Measurements from ENCODE around the gene FGF12. TPM values are rescaled to one million over a fixed set of nuclear protein-coding genes. Genes with fewer than 3 reads are reported as not detected.

FGF12 gene
- total and polyA plus RNA-seq, 2 of the 13 experiments (the other 11 are each of a cell fraction or from before 2014, with no cell fraction given): 0.07 TPM; not detected in 1

- Histone ChIP-seq H3K36me3 (replicated peaks in 1 of 2; ENCODE audit: control insufficient read depth in 1 of 2, insufficient read depth in 2 of 2, low read length in 2 of 2) (no peaks in the 10 kb centered on the region), H3K27me3 (ENCODE audit: control insufficient read depth in 1 of 2, insufficient read depth in 2 of 2, low read length in 2 of 2) (no peaks in the 10 kb centered on the region), H3K79me2 (ENCODE audit: insufficient read depth, low read length) (no peaks in the 10 kb centered on the region), H3K4me2 (ENCODE audit: low read depth, low read length) (no peak overlapping the region), H3K9me3 (ENCODE audit: low read length) (no peaks in the 10 kb centered on the region), H4K20me1 (ENCODE audit: insufficient read depth, low read length) (no peaks in the 10 kb centered on the region), H3K4me3 (replicated peaks in 1 of 3; ENCODE audit: insufficient read depth in 1 of 3, low read depth in 2 of 3, low read length in 3 of 3) (no peak overlapping the region), H3K9ac (ENCODE audit: insufficient read depth, low read depth, low read length) (no peak overlapping the region), H3K4me1 (ENCODE audit: insufficient read depth, low read length) (no peaks in the 10 kb centered on the region), H3K27ac (ENCODE audit: extremely low read length, insufficient read depth, low read length) (no peak overlapping the region), H2AFZ (ENCODE audit: low read length) (no peak overlapping the region)
- TF ChIP-seq ZNF614 (CRISPR knock-in tag; IDR thresholded peaks at IDR 0.05; ENCODE audit: borderline replicate concordance) (no peak), TBP (CRISPR knock-in tag; IDR thresholded peaks at IDR 0.05) (no peak), NFE2L2 (IDR thresholded peaks at IDR 0.05; ENCODE audit: low read length) (no peak), MAZ (IDR thresholded peaks at IDR 0.05; ENCODE audit: borderline replicate concordance, low read depth, low read length) (no peak), MAZ (CRISPR knock-in tag; IDR thresholded peaks at IDR 0.05; ENCODE audit: low read depth) (no peak), CC2D1A (CRISPR knock-in tag; IDR thresholded peaks at IDR 0.05) (no peak), ZNF17 (CRISPR knock-in tag; IDR thresholded peaks at IDR 0.05) (no peak), HNF4A (CRISPR knock-in tag; IDR thresholded peaks at IDR 0.05) (no peak), NCOA2 (CRISPR knock-in tag; IDR thresholded peaks at IDR 0.05) (no peak), ZNF576 (CRISPR knock-in tag; IDR thresholded peaks at IDR 0.05) (no peak), PRMT3 (CRISPR knock-in tag; IDR thresholded peaks at IDR 0.05; ENCODE audit: borderline replicate concordance, low read depth) (no peak), ZNF7 (CRISPR knock-in tag; IDR thresholded peaks at IDR 0.05) (no peak)
- TF ChIP-seq, protein P1, sequence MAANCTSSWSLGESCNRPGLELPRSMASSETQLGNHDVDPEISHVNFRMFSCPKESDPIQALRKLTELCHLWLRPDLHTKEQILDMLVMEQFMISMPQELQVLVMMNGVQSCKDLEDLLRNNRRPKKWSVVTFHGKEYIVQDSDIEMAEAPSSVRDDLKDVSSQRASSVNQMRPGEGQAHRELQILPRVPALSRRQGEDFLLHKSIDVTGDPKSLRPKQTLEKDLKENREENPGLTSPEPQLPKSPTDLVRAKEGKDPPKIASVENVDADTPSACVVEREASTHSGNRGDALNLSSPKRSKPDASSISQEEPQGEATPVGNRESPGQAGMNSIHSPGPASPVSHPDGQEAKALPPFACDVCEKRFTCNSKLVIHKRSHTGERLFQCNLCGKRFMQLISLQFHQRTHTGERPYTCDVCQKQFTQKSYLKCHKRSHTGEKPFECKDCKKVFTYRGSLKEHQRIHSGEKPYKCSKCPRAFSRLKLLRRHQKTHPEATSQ (CRISPR knock-in tag; IDR thresholded peaks at IDR 0.05; ENCODE audit: borderline replicate concordance): no peak
- TF ChIP-seq, protein P2, sequence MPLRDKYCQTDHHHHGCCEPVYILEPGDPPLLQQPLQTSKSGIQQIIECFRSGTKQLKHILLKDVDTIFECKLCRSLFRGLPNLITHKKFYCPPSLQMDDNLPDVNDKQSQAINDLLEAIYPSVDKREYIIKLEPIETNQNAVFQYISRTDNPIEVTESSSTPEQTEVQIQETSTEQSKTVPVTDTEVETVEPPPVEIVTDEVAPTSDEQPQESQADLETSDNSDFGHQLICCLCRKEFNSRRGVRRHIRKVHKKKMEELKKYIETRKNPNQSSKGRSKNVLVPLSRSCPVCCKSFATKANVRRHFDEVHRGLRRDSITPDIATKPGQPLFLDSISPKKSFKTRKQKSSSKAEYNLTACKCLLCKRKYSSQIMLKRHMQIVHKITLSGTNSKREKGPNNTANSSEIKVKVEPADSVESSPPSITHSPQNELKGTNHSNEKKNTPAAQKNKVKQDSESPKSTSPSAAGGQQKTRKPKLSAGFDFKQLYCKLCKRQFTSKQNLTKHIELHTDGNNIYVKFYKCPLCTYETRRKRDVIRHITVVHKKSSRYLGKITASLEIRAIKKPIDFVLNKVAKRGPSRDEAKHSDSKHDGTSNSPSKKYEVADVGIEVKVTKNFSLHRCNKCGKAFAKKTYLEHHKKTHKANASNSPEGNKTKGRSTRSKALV (CRISPR knock-in tag; IDR thresholded peaks at IDR 0.05): no peak
- ChIA-PET POLR2A (no interaction called here), CTCF (ENCODE audit: low intra/inter-chr PET ratio, low total read pairs) (no interaction called here)
- WGBS (ENCODE audit: low lambda C conversion rate): 18% methylated on average over 2 of the region's 2 CpGs
- ATAC-seq (no peak), DNase-seq (ENCODE audit: low spot score) (no peak), FAIRE-seq (no peak)
- in situ Hi-C loops (cut with HindIII; ENCODE audit: extremely low pct_ligation_motif_present, low pct_unique_long_range_greater_than_20kb) (no loop called here), intact Hi-C loops (cut with micrococcal nuclease; ENCODE audit: unreplicated experiment) (no loop called here)
- BruUV-seq (replicated peaks): no TSS peak
Measured at GRCh38 chr3:192165552-192165951, 561.8 kb downstream of the FGF12 start.

Data from HepG2 (cell line).